ENCODE measurements around the gene ABCC2.
"Not testable (repeated sequence)": the region's sequence is repeated elsewhere in the genome, so short reads cannot be mapped to it uniquely, and the experiment has no call there.

Gene ABCC2

DNA sequence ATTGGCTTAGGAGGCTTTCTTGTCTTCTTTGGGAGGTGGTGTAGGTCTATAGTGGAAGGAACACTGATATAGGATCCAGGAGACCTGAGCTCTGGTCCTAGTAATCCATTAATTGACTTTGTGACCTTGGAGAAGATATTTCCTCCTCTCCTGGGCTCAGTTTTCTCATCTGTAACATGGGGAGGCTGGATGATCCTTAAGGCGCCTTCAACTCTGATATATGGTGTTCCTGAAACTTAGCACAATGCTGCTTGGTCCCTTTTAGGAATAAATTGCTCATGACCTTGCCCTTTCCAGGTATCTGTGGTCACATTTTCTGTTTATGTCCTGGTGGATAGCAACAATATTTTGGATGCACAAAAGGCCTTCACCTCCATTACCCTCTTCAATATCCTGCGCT lies 25.3 kb downstream of the ABCC2 start:
- DNase-seq (ENCODE audit: low read depth, low spot score), result no peak

DNA sequence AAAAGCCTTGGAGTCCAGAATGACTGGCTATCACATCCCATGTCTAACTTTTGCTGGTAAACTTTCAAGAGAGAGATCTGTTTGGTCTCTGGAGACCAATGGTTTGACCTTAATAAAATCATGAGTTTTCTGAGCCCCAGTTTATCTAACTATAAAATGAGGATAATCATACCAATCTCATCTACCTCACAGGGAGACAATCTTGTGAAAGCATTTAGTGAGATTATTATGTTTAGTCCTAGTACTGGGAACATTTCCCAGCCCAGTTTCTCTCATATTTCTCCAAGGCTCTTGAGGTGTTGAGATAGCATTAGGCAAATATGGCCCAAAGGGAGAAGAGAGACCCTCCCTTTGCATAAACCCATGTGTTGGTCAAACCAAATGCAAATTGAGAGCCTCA lies 25.8 kb downstream of the ABCC2 start:
- no peak for DNase-seq (ENCODE audit: low read depth, low spot score)

DNA sequence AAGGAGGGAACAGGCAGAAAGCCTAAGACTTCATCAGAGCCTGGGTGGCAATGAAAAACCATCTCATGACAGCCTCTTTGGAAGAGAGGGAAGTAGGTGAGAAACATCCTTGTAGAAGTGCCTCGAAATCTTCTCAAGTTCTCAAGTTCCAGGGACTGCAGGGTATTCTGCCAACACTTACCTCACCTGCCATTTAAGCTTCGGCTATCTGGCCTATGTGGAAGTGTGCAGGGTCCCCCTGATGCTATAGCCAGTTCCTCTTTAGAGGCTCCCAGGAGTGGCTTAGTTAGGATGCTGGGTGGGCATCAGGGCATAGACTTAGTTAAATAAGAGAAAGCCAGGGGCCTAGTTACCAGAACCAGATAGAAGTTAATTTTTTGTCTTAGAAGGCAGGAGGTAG lies 27.0 kb downstream of the ABCC2 start:
- DNase-seq (ENCODE audit: low read depth, low spot score), result no peak

DNA sequence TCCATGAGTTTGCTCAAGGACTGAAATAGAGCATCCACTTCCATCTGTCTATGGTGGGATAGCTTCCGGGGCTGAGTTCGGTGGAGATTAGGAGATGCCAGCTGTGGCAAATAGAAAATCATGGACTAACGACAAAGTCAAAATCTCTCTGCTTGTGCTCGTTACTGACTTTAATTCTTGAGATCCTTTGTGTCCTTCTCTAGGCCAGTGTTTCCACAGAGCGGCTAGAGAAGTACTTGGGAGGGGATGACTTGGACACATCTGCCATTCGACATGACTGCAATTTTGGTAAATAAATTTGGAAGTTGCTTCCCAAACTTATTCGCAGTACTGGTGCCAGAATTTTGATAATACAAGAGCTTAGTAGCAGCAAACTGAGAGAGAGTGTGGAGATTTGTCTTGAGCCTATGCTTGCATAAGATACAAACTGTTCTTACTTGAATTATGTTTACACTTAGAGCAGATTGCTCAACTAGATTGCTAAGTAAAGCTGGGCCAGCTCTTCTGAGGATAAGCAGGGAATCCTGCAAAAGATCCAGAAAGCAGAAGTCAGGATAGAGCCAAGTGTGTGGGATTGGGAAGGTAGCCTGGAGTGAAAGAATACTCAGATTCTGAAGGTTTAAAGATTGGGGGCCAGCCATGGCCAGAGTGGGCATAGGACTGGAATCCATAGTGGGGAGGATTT lies 27.6 kb downstream of the ABCC2 start:
- no peak for DNase-seq (ENCODE audit: low read depth, low spot score)

DNA sequence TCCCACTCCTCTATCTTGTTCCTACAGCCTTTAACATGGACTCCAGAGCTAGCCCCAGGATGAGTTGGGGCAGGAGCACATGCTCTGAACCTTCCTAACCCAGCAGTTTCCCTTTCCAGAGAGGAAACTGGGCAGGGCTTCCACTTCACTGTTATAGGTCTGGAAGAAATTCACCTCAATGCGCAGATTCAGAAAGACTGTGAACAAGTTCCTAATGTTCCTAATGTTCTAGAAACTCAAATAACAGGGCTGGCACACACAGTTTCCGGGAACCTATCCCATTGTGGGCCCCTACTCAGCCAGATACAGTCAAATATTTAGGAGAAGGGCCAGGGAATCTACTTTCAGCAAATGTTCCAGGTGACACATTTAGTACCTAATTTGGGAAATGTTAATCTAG lies 29.7 kb downstream of the ABCC2 start:
- DNase-seq (ENCODE audit: low read depth, low spot score), result no peak

DNA sequence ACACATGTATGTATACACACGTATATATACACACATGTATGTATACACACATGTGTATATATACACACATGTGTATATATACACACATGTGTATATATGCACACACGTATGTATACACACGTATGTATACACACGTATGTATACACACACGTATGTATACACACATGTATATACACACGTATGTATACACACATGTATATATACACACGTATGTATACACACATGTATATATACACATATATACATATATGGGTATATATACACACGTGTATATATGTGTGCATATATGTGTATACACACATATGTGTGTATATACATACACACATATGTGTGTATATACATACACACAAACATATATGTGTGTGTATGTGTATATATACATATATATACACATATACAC lies 31.7 kb downstream of the ABCC2 start:
- no peak for DNase-seq (ENCODE audit: low read depth, low spot score)

DNA sequence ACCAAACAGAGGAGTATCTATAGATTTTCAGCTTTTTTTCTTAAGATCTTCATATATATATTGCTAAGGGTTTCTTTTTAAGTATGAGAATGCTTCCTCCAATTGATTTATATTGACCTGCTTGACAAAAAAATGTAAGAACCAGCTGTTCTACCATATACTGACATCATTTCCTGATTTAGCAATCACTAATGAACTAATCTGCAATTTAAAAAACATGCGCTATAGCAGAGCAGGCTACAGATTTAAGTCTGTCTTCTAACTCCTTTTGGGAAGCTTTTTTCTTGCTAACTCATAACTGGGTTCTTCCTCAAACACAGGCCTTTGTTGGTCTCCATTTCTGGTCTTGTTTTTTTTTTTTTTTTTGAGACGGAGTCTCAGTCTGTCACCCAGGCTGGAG lies 33.2 kb downstream of the ABCC2 start:
- no peak for DNase-seq (ENCODE audit: low read depth, low spot score)

DNA sequence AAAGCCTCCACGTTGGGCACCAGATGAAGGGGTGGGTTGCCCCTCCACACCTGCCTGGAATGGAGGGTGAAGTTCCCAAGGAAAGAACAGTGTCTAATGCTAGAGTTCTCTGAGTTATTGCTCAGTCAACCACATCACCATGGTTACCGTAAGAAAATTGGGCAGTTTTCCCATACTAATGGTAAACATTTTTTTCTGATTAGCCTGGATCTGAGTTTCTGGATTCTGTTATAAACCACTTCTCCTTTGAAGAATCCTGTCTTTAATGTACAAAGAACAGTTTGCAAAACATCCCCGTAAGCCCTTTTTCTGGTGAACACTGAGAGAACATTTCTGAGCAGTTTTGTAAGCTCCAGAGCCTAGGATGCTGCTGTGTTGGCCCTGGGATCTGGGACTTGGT lies 45.5 kb downstream of the ABCC2 start:
- peak; percentile 18 for DNase-seq (ENCODE audit: low read depth, low spot score)

DNA sequence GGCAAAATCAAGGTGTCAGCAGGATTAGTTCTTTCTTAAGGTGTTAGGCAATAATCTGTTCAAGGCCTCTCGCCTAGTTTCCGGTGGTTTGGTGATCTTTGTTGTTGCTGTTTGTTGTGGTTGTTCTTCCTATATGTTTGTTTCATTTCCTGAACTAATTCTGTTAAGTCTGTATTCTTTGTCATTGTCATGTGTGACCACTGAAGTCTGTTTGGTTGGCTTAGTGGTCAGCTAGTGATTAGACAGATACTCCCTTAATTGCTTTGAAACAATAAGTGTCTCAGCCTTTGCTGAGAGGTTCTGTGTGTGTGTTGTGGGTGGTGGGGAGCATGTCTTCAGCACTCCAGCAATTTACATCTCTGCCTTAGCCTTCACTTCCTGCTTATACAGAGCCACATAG lies 46.0 kb downstream of the ABCC2 start:
- DNase-seq (ENCODE audit: low read depth, low spot score), result no peak

DNA sequence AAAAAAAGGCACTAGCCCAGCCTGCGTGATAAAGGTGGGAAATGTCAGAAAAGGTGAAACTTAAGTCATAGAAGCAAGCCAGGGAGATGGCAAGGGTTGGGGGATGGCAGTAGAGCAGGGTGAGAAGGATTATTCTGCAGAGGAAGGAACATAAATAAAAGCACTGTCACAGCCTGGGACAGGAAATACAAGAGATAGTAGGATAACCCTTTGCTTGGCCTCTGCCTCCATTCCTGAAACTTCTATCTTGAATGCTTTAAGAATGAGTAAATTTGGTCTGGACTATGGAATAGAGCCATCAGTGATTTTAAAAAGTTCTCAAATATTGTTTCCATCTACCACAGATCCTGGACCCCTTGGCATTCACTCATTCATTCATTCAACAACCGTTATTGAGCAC lies 50.0 kb downstream of the ABCC2 start:
- DNase-seq (ENCODE audit: low read depth, low spot score), result no peak

DNA sequence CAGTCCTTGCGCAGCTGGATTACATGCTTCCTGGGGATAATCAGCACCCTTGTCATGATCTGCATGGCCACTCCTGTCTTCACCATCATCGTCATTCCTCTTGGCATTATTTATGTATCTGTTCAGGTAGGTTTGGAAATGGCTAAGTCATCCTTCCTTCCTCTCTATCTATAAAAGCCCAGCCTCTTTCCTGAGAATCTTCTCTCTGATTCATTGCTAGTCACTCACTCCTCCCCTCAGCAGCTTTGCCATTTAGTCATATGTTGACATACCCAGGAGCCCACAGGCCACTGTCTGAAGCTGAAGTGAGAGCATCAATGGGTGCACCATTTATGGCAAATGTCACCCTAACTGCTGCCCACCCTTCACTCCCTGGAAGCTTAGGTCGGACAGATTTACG lies 52.0 kb downstream of the ABCC2 start:
- peak; percentile 28 for DNase-seq (ENCODE audit: low read depth, low spot score)

DNA sequence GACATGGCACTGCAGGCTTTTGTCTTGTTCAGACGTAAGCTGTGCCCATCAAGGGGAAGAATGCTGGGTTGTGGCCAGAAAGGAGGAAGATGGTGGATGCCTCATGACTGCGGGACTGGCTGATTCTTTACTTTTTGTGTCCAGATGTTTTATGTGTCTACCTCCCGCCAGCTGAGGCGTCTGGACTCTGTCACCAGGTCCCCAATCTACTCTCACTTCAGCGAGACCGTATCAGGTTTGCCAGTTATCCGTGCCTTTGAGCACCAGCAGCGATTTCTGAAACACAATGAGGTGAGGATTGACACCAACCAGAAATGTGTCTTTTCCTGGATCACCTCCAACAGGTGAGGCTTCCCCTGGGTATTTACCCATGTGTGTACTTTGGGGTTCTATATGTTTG lies 53.5 kb downstream of the ABCC2 start:
- no peak for DNase-seq (ENCODE audit: low read depth, low spot score)

DNA sequence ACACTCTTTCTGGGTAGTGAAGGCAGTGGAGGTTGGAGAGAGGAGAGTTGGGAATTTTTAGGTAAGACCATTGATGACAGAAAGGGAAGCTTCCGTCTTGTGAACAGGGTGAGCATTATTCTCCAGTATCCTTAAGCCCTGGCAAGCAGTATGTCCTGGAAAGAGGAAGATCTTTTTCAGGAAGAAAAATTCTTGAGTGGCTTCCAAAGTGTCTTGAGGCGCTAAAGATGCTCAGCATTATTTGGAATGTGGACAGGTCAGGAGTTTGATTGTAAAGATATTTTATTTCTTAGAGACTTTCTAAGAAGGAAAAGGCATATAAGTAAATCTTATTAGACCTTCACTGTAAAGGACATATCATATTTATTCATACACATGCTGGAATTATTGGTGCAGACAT lies 54.3 kb downstream of the ABCC2 start:
- no peak for DNase-seq (ENCODE audit: low read depth, low spot score)

DNA sequence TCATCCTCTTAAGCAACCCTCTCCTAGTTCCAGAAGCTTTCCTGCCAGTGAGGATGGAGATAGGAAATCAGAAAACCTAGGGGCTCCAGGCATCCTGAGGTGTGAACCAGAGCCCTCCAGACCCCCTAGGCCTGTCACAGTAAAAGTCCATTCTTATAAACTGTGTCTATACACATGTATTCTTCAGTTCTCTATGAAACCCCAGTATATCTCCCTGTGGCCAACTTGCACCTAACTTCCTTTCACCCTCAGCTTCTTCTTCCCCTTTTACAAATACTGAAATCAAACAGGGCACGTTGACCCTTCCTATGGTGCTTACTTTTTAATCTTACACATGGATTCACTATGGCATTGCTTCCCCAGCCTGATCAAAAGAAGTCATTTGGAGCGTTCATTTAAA lies 58.4 kb downstream of the ABCC2 start:
- DNase-seq (ENCODE audit: low read depth, low spot score), result not testable (repeated sequence)

DNA sequence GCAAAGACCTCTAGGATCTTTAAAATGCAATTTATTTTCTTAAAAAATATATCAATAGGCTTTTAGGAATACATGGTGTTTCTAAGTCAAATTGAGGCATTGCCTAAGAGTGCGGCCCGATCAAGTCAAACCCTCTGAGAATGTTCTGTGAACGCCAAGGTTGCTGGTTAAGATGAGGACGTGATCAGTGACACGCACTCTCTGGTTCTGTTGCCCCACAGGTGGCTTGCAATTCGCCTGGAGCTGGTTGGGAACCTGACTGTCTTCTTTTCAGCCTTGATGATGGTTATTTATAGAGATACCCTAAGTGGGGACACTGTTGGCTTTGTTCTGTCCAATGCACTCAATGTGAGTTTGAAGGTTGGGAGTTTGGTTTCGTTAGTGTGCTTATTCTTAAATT lies 59.3 kb downstream of the ABCC2 start:
- DNase-seq (ENCODE audit: low read depth, low spot score), result no peak

DNA sequence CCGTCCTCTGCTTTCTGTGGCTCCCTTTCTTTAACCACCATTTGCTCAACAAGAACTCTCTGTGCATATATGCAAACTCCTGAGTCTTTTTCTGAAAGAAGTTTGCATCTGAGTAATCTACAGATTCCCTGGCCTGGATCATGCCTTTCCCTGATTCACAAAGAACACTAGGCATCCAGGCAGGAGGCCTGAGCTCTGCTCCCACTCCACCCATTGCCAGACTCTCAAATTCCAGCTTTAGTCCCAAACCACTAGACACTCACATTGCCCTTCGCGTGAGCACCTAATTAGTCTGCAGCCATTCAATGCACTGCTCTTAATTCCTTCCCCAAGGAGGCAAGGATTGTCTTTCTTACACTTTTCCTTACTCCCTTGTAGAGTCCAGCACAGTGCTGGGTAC lies 60.9 kb downstream of the ABCC2 start:
- DNase-seq (ENCODE audit: low read depth, low spot score), result peak; percentile 69

DNA sequence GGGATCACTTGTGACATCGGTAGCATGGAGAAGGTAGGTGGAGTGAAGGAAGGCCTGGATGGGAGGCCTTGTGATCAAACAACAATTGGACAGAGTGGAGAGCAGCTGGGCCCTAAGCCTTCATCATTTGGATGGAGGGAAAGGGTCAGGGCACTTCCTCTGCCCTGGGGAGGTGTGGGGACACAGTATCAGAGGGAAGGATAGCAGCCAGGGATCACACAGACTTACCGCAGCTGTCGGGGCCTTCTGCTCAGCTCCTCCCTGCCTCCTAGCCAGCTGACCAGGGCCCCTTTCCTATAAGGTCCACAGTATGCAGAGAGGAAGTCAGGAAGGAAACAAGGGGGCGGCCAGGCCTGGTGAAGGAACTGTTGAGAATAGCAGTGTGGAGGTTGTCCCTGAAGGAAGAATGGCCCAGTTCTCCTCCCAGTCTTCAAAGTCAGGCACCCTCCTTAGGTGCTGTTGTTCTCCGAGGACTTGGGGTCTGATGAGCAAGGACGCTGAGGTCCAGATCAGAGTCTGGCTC lies 62.1 kb downstream of the ABCC2 start:
- no peak for DNase-seq (ENCODE audit: low read depth, low spot score)

DNA sequence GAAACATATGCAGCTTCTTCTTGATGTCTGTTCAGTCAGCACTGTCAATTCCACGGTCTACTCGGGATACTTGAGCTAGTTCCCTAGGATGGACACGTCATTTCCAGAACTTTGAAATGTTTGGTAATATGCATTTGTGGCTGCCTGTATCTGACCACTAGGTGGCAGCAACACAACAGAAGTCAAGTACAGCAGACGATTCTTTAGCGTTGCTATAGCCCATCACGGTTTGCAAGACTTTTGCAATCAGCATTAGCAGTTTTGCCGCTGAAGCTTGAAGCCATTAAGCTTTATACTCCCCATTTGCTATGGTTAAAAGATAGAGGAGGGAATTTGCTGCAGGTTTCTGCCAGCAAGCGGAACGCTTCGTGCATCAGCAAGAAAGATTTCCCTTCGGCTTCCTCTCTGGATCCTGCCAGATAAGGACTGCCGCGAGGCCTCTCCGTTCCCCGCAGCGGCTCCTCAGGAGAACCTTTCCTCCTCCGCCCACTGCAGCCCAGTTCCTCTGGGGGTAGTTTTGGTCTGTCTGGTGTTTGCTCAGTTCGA lies 63.5 kb downstream of the ABCC2 start:
- peak; percentile 91 for DNase-seq (ENCODE audit: low read depth, low spot score)

DNA sequence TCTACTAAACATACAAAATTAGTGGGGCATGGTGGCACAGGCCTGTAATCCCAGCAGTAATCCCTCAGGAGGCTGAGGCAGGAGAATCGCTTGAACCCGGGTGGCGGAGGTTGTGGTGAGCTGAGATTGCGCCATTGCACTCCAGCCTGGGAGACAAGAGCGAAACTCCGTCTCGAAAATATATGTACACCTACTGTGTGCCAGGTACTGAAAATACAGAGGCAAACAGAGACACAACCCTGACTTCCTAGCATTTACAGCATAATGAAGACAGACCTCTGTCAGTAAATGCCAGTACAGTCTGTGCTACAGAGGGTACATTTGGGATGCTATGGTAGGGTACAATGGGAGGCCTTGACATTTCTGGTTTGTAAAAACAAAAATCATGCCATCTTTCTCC lies 66.6 kb downstream of the ABCC2 start:
- DNase-seq (ENCODE audit: low read depth, low spot score), result no peak

DNA sequence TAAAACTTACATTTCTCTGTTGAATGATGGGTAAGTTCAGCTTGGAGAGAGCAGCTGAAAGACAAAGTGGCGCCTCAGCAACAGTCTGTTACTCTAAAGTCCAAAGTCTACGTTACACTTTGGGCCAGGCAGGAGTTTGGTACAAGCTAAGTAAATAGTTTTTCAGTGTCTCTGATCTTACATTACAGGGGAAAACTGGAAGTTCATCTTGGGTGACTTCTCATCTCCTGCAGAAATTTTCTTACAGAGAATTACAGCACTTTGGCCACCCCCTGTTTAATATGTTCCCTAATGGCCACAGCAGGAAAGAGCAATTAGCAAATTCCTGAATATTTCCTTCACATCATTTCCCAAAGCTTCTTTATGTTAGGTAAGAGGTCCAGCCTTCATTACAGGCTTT lies 67.1 kb downstream of the ABCC2 start:
- DNase-seq (ENCODE audit: low read depth, low spot score), result no peak

DNA sequence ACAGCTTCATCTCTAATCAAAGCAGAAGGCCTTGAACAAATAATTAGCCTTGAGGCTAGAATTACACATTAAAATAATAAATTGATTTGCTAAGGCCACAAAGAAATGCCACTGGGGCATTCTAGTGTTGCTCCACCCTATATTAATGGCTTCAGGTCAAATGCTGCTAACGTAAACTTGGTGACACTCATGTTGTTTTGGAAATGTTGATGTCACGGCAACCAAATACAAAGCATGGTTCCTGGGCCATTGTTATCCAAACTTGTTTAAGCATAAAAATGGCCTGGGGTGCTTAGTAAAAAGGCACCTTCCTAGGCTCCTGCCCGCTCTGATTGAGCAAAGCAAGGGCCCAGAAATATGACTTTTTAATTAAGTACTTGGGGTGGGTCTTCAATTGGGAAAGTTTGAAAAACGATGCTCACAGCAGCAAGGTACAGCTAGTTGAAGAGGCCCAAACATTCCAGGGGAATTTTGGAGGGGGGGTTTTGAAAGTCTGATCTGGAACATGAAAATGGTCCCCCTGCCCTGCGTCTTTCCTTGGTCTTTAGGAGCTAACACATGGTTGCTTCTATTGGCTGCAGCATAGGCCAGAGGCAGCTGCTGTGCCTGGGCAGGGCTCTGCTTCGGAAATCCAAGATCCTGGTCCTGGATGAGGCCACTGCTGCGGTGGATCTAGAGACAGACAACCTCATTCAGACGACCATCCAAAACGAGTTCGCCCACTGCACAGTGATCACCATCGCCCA lies 67.8 kb downstream of the ABCC2 start:
- no peak for DNase-seq (ENCODE audit: low read depth, low spot score)

DNA sequence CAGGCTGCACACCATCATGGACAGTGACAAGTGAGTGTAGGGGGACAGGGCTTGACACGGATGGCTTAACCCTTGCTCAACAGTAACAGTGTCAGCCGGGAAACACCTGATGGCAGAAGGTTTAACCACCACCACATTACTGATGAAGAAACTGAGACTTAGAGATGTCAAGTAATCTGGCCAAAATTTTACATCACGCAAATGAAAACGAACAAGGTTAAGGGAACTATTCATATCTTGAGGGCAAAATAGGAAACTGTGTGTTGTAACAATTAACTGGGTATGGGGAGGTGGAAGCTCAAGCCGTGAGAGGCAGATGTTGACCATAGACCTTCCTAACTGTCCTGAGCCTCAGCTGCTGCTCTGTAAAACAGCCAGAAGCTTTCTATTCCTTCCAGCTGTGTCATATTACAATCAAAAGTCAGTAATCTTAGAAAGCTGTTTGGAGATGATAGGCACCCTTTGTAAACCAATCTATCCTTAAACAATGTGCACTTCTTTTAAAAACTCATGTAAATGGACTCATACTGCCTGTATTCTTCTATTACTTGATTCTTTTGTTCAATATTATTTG lies 68.4 kb downstream of the ABCC2 start:
- no peak for DNase-seq (ENCODE audit: low read depth, low spot score)

DNA sequence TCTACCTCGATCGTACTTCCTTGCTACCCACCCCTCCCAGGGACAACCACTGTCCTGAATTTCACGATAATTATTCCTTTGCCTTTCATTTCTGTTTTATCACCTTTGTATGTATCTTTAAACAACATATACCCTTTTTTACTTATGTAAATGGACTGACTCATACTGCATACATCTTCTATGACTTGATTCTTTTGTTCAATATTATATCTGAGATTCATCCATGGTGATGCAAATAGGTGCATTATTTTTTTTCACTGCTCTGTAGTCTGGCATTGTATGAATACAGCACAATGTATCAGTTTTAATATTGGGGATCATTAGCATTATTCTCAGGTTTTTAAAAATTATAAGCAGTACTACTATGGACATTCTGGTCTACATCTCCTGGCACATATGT lies 69.4 kb downstream of the ABCC2 start:
- DNase-seq (ENCODE audit: low read depth, low spot score), result no peak

Measured in astrocyte of the hippocampus (primary cell).